ENCODE measurements around the gene IGDCC3.
"Not testable (repeated sequence)": the region's sequence is repeated elsewhere in the genome, so short reads cannot be mapped to it uniquely, and the experiment has no call there.

IGDCC3 gene

GRCh38 chr15:65368302-65369211 lies 9.2 kb downstream of the IGDCC3 start:
- DNase-seq = no peak

- no peak for DNase-seq
Measured at GRCh38 chr15:65366122-65366892, 11.5 kb downstream of the IGDCC3 start.

- DNase-seq = no peak
Measured at GRCh38 chr15:65365229-65365628, 12.6 kb downstream of the IGDCC3 start.

DNA sequence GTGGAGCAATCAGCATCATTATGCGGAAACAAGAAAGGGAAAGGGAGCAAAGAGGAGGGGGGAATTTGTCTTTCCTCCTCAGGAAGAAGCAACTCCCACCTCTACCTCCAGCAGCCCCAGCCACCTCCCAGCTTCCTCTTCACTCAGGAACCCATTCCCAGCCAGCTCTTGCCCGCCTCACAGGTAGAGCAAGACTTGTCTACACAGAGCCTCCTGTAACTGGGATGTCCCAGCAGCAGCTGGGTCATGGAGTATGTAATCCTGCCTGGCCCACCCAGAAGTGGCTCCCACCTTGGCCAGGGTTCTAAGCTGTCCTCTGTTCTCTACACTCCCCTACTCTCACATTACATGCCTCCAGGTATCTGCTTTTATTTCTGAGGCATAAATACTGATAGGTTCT lies 14.0 kb downstream of the IGDCC3 start:
- no peak for DNase-seq

DNA sequence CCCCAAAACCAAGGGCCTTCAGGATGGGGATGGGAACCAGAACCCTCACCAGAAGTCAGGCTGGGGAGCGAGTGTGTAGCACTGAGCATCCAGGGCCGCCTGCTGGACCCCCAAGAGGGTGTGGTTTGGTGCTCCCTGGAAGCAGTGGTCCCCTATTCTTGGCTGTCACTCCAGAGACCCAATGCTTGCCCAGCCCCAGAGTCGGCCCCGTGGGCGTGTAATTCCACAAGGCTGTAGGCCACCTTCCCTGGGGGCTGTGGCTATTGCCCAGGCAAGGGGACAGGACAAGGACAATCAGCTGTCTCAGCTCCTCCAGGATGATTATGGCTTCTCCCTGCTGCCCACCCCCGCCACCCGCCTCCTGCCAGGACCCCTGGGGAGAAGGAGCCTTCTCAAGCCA lies 14.5 kb downstream of the IGDCC3 start:
- no peak for DNase-seq

DNA sequence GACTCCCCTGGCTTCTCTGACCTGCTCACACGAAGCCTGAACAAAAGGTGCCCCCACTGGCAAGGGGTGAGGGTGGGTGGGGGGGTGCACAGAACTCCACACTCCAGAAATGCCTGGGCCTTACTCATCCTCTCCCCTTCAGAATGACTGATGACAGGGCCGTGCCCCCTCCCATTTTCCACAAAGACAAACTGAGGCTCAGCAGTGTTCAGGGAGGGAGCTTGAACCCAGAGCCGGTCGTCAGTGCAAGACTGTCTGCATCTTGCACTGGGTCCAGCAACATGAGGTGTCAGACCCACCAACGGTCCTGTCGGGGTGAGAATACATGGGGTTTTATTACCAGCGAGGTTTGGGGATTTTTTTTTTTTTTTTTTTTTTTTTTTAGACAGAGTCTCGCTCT lies 15.3 kb downstream of the IGDCC3 start:
- DNase-seq = no peak

DNA sequence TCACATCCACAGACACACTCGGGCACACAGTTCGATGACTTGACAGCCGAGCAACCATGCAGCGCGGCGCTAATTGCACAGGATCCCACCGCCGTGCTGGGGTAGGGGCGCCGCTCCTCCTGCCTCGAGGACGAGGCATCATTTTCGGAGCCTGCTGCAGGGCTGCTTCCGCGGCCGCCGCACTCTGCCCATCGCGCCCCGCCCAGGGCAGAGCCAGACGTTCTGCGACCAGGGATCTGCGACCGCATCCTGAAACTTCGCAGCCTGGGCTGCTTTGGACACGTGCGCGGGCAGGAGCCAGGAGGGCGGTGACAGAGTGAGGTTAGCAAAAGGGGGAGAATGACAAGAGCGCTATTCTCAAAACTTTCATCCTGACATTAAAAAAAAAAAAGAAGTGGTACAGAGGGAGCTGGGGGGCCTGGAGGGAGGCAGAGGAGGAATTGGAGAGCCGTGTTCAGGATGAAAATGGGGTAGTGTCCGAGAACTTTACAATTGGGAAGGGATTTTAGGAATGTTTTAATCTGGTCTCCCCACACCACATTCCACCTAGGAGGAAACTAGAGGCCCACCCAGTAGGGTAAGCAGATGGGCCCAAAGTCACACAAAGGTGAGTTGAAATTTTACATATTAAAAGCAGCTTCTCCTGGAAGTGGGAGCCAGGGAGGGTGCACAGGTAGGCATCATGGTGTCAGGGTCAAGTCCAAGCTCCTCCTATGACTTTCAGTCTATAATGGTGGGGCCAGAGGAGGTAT lies 15.9 kb downstream of the IGDCC3 start:
- DNase-seq = no peak

DNA sequence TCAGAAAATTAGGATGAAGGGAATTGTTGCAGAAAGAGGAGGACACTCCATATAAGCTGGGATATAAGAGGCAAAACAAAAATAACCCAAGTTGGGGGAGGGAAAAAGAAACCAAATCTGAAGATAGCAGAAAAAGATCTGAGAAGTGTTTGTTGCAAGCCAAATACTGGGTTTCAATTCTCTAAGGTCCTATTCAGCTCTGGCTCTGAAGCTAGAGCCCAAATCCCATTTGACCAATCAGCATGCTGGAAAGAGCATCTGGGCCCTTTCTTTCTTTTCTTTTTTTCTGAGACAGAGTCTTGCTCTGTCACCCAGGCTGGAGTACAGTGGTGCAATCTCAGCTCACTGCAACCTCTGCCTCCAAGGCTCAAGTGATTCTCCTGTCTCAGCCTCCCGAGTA lies 17.3 kb downstream of the IGDCC3 start:
- DNase-seq = no peak

DNA sequence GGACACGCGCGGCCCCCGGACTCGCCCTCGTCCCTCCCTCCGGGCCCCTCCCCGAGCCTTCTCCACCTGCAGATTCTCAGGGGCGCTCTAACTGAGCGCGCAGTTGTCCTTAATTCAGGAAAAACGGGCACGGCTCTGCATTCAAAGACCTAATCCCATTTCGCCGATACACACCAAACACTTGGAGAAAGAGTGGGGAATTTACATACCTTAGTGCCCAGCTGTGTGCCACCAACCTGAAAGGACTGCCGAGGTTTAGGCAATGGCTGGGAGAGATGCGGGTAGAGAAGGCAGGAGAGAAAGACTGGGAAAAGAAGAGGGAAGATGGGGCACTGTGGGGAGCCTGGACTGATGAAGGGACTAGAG lies 21.8 kb downstream of the IGDCC3 start:
- peak; percentile 14 for DNase-seq

DNA sequence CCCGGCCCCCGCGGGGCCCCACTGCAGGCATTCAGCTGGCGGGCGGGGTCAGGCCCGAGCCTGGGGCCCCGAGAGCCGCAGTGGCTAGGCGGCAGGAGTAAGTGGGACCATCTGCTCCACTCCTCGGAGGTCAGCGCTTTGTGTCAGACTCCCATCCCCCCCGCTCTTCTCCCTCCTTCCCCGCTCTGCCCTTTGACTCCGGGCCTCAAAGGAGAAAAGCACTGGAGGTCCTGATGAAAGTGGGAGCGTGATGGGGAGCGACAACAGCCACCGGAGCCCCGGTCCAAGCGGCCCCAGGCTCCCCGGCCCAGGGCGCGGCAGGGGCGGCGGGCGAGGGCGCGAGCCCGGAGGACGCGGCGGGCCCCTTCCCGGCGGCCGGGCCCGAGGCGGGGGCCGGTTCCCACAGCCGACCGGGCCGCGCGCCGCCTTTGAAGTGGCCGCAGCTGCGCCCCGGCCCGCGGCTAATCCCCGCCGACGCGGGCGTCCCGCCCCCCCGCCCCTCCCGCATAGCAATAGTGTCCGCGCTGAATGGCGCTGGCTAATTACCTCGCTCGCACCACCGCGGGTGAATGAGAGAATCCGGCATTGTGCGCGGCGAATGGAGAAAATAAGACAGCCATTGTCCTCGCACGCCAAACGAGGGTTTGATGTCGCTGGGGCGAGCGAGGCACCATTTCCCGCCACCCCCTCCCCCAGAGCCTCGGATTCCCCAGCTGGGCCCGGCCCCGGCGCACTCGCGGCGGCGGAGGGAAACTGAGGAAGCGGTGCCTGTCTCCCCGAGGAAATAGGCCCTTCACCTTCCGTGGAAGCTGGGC lies 22.4 kb downstream of the IGDCC3 start:
- DNase-seq = peak; percentile 31

DNA sequence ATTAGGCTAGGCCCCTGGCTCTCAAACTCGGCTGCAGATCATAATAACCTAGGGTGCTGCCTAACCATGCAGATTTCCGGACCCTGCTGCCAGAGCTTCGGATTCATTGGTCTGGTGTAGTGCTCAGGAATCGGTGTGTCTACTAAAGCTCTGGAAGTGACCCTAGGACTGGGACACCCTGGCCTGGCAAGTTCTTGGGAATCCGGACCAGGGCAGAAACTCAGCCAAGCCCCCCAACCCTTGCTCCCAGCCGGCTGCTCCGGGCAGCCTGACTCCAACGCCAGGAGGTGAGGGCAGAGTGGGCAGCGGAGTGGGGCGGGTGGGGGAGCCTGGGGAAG lies 23.0 kb downstream of the IGDCC3 start:
- DNase-seq = no peak

DNA sequence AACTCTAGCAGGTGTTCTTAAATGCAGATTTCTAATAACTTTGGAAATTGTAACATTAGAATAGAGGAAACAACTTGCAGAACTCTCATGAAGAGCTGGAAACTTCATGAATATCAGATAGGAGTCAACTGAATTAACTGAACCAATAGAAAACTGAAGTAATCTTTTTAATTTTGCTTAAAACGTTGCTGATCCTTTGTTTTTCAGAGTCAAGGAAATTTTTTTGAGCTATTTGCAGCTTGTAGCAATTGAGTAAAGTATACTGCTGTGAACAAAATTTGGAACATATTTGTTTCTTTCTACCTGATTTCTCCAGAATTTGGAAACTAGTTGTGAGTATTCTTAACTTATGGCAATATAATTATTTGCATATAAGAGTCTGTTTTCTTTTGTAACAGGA lies 25.8 kb downstream of the IGDCC3 start:
- not testable (repeated sequence) for DNase-seq

DNA sequence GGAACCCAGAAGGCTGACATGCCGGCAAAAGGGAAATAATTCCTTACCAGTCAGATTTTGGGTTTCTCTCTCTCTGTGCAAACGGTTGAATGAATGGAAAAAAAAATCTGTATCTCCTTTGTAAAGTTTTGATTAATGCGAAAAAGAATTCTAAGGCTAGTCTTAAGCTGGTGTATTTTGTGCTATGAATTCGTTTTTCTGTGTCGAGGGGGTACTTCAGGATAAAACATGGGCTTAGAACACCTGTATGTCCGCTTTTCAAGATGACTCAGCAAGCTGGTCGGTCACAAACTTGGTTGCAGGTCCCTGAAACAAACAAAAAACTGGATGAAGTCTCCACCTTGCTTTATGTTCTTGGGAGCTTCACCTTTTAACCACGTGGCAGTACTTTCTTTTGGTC lies 28.5 kb downstream of the IGDCC3 start:
- no peak for DNase-seq

GRCh38 chr15:65347756-65348155 lies 30.0 kb downstream of the IGDCC3 start:
- not testable (repeated sequence) for DNase-seq

DNA sequence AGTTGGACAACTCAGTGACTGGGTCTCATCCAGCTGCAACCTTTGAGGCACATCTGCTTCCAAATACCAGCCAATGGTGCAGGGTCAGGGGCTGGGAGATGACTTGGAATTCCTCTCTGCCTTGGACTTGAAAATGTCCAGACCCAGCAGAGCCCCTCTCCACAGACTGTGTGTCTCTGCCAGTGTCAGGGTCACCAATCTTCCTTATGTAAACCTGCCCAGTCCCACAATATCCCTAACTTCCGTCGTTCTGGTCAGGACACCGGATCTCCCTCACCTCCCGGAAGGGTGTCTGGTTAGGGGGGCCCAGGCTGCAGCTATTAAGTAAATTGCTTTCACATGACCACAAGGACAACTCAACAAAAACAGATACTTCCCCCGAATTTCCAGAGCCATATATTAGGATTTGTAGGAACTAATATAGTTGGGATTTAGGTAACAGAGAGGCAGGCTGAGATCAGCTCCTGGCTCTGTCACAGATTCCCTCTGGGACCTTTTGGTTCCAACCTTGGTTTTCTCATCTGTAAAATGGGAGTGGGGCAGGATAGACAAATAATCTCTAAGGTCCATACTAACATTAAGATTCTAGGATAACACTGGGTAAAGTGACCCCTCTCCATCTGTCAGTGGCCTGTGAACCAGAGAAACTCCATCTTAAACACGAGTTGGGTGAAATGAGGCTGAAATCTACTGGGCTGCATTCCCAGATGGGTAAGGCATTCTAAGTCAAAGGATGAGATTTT lies 30.8 kb downstream of the IGDCC3 start:
- no peak for DNase-seq

DNA sequence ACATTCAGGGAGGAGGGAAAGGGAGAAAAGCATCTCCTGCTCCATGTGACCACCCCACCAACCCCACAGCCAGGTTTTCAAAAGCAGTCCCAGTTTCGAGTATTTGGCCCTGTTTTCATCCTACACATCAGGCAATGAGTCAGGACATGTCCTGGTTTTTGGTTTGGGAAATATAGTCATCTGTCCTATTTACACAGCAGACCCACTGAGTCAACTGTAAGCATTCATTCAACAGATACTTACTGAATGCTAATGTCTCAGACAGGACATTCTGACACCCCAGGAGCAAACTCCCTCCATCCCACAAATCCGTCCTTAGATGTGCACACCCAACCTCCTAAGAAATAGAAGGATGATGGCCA lies 32.9 kb downstream of the IGDCC3 start:
- no peak for DNase-seq

GRCh38 chr15:65344214-65344913 lies 33.4 kb downstream of the IGDCC3 start:
- DNase-seq = no peak

- no peak for DNase-seq
Measured at GRCh38 chr15:65343374-65343981, 34.3 kb downstream of the IGDCC3 start.

DNA sequence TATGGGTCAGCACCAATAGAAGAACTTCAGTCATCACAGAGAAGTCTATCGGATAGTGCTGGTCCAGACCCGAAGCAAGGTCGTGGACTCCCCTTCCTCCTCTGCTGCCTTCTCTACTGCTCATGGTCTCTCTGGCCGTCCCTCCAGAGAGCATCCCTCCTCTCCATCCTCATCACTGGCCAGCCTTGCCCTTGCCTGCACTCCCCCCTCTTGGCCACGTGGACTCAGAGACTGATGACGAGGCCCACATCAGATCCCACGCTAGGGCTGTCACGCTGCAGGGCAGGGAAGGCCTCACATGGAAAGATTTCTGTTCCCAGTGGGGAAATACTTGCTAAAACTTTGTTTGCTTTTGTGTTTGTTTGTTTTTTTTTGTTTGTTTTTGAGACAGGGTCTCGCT lies 35.3 kb downstream of the IGDCC3 start:
- no peak for DNase-seq

GRCh38 chr15:65339920-65340319 lies 37.9 kb downstream of the IGDCC3 start:
- DNase-seq = no peak

DNA sequence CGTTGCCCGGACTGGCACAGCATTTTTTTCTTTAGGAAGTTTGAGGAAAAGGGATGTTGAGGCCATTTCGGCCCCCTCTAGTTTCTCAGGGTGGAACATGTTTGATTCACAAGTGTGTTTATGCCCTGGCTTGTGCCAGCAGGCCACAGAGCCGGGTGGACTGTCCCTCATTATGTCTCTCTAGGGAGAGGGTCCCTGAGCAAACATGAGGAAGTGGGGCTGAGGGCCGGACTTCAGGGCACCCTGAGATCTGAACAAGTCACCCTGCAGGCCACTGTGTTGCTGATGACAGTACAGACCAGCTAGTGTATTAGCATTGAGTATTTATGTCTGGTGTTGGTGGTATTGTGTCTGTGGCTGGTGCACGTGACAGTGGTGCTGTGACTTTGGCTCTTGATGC lies 38.4 kb downstream of the IGDCC3 start:
- DNase-seq = no peak
